ENCODE results near the gene ZFP36L1.

The ZFP36L1 gene

GRCh38 chr14:68785534-68786490 is 7.1 kb downstream of the ZFP36L1 start:
- Mint-ChIP-seq H3K9me3 (no peaks in the 10 kb centered on the region), H3K36me3 (peaks cover 51% of the 10 kb centered on the region), H3K4me3 (peak overlapping the region; percentile 100), H3K27ac (peak overlapping the region; percentile 91), H3K4me1 (peaks cover 79% of the 10 kb centered on the region)
- DNase-seq (ENCODE audit: low spot score in 2 of 2): no peak
- ATAC-seq: peak; percentile 3

GRCh38 chr14:68784978-68785533 is 7.8 kb downstream of the ZFP36L1 start:
- DNase-seq (ENCODE audit: low spot score in 2 of 2): no peak
- ATAC-seq: no peak
- H3K36me3 Mint-ChIP-seq: peaks cover 44% of the 10 kb centered on the region
- peak overlapping the region; percentile 91 for H3K27ac Mint-ChIP-seq
- peaks cover 81% of the 10 kb centered on the region for H3K4me1 Mint-ChIP-seq
- H3K4me3 Mint-ChIP-seq: no peak overlapping the region
- H3K9me3 Mint-ChIP-seq: no peaks in the 10 kb centered on the region

GRCh38 chr14:68784226-68784910 is 8.5 kb downstream of the ZFP36L1 start:
- Mint-ChIP-seq H3K9me3 (no peaks in the 10 kb centered on the region), H3K36me3 (peaks cover 37% of the 10 kb centered on the region), H3K4me3 (no peak overlapping the region), H3K27ac (no peak overlapping the region), H3K4me1 (peaks cover 84% of the 10 kb centered on the region)
- DNase-seq (ENCODE audit: low spot score in 2 of 2): no peak
- no peak for ATAC-seq

DNA sequence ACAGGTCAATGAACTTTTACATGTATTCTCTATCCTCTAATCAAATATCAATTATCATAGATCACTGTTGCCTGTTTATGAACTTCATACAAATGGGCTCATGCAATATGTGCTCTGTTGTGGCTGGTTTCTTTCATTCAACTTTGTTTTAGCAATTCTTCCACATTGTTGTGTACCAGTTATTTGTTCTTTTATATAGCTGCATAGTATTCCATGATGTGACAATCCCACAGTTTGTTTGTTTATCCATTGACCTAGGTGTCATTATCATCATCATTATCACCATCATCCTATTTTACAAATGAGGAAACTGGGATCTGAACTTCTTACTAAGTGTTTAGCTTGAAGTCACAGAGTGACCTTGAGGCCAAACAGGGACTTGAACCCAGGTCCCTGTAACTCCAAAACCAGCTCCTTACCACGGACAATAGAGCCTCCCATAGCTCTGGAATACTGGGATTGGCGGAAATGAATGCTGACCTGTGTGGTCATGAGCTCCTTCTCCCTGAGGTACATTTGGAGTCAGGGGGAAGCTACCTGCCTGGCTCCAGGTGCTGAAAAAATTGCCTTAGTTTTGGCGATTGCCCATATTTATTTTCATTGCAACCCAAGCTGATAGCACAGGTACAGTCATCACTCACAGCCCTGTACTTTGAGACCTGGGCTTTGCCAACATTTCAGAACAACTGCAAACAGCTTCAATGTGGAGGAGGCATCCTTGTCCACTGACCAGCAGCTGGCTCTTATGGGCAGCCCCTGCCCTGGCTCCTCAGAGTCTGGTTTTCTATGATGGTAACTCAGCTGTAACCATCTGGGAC is 9.2 kb downstream of the ZFP36L1 start:
- H3K4me1 Mint-ChIP-seq: peaks cover 84% of the 10 kb centered on the region
- H3K36me3 Mint-ChIP-seq: peaks cover 29% of the 10 kb centered on the region
- no peak for DNase-seq (ENCODE audit: low spot score in 2 of 2)
- no peak overlapping the region for H3K27ac Mint-ChIP-seq
- no peaks in the 10 kb centered on the region for H3K9me3 Mint-ChIP-seq
- no peak for ATAC-seq
- no peak overlapping the region for H3K4me3 Mint-ChIP-seq

DNA sequence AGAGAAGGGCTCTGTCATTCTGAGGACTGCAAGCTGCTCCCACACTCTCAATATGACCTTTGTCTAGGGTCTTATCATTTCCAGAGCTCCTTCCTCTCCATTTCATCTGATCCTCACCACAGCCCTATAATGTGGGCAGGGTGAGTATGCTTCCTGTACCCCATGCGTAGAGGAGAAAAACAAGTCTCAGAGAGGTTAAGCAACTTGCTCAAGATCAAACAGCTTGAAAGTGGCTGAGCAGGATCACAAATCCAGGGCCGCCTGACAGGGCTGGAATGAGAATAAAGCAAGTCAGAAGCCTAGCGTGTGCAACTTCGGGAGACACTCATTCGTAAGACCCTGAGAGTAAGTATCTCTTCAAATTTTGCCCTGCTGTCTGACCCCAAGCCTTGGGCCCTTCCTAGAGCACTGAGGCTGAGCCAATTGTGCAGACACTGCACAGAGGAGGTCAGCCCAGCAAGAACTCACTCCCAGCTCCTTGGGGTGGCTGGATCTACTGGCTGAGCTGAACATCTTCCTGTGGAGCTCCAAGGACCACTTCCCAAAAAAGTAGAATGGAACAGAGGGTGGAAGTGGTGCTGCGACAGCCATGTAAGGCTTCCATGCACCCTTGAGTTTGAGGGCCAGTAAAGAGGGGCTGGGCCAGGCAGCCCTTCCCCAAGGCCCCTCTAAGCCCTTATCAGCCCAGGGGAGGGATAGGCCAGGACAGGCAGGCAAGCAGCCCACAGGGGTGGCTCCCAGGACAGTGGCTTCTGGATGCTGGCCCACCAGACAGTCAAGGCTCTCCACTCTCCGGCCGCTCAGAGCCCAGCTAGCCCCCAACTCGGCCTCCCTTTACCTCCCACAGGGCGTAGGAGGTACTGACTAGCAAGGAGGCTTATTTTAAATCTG is 10.5 kb downstream of the ZFP36L1 start:
- peak; percentile 81 for ATAC-seq
- peak in 1 of 2 donors; percentile 71 for DNase-seq (ENCODE audit: low spot score in 2 of 2)

GRCh38 chr14:68781161-68782021 is 11.5 kb downstream of the ZFP36L1 start:
- H3K9me3 Mint-ChIP-seq: no peaks in the 10 kb centered on the region
- H3K4me1 Mint-ChIP-seq: peaks cover 76% of the 10 kb centered on the region
- DNase-seq (ENCODE audit: low spot score in 2 of 2): peak; percentile 27 to 72

More for the DNA sequence above, 10.5 kb downstream of the ZFP36L1 start:
- H3K27ac Mint-ChIP-seq: peak overlapping the region; percentile 84
- H3K9me3 Mint-ChIP-seq: no peaks in the 10 kb centered on the region
- peaks cover 16% of the 10 kb centered on the region for H3K36me3 Mint-ChIP-seq
- peak overlapping the region; percentile 61 for H3K4me3 Mint-ChIP-seq
- peaks cover 86% of the 10 kb centered on the region for H3K4me1 Mint-ChIP-seq

DNA sequence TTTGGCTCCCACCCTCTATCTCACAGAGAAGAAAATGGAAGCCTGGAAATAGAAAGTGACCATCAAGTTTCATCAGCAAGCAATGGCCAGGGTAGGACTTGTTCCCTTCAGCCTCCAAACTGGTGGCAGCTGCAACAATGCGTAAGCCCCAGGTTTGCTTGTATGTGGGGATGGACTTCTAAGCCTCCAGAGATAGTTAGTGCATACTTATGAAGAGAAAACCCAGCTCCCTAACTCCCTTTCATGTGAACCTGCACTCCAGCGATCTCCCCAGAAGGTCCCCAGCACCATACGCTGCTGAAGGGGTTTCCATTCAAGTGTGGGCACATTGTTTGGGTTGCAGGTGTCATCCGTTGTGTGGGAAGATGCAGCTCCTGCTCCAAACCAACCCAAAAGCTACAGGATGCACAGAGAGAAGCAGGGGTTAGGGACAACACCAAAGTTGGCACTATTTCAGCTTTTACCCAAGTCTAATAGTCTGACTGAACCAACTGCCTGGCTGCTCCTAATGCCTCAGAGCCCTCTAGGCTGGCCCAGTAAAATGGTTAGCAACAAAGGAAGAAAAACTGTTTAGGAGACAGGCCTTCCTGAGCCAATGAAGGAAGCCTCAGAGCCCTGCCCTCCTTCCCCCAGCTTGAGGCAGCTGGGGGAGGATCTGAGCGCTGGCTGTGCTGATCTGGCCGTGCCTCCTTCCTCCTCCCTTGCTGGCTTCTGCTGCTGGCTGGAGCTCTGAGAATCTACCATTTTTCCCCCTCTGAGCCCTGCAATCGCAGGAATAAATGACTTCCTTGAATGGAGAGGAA is 12.3 kb downstream of the ZFP36L1 start:
- Mint-ChIP-seq H3K27ac (peak overlapping the region; percentile 84), H3K4me1 (peaks cover 74% of the 10 kb centered on the region), H3K4me3 (peak overlapping the region; percentile 61), H3K9me3 (peaks cover 3% of the 10 kb centered on the region), H3K36me3 (no peaks in the 10 kb centered on the region)
- DNase-seq (ENCODE audit: low spot score in 2 of 2) (peak in 1 of 2 donors; percentile 58), ATAC-seq (peak; percentile 33)

More at GRCh38 chr14:68781161-68782021, 11.5 kb downstream of the ZFP36L1 start:
- H3K4me3 Mint-ChIP-seq: peak overlapping the region; percentile 61
- H3K27ac Mint-ChIP-seq: peak overlapping the region; percentile 84
- peaks cover 7% of the 10 kb centered on the region for H3K36me3 Mint-ChIP-seq
- peak; percentile 68 for ATAC-seq

GRCh38 chr14:68779761-68780323 is 13.0 kb downstream of the ZFP36L1 start:
- DNase-seq (ENCODE audit: low spot score in 2 of 2): peak in 1 of 2 donors; percentile 64
- no peaks in the 10 kb centered on the region for H3K36me3 Mint-ChIP-seq
- peaks cover 6% of the 10 kb centered on the region for H3K9me3 Mint-ChIP-seq
- peak overlapping the region; percentile 61 for H3K4me3 Mint-ChIP-seq
- H3K4me1 Mint-ChIP-seq: peaks cover 72% of the 10 kb centered on the region
- peak overlapping the region; percentile 84 for H3K27ac Mint-ChIP-seq
- peak; percentile 68 for ATAC-seq

DNA sequence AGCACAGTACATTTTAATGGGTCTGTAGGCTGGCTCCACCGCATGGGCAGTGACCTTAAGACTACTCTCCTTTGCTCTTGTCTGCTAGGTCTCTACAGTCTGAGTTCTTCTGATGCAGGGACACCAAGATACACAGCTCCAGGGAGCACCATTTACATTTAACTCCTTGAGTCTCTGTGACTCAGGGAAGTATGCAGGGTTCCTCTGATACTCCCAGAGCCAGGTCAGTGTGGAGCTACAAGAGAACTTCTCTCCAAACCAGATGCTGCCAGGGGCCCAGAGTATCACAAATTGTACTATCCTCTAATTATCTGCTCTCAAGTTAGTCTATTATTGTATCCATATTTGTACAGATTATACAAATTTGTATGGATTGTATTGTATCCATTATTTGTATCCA is 15.2 kb downstream of the ZFP36L1 start:
- H3K4me3 Mint-ChIP-seq: no peak overlapping the region
- no peak overlapping the region for H3K27ac Mint-ChIP-seq
- peaks cover 7% of the 10 kb centered on the region for H3K9me3 Mint-ChIP-seq
- peaks cover 66% of the 10 kb centered on the region for H3K4me1 Mint-ChIP-seq
- ATAC-seq (no peak), DNase-seq (ENCODE audit: low spot score in 2 of 2) (no peak)
- H3K36me3 Mint-ChIP-seq: no peaks in the 10 kb centered on the region

DNA sequence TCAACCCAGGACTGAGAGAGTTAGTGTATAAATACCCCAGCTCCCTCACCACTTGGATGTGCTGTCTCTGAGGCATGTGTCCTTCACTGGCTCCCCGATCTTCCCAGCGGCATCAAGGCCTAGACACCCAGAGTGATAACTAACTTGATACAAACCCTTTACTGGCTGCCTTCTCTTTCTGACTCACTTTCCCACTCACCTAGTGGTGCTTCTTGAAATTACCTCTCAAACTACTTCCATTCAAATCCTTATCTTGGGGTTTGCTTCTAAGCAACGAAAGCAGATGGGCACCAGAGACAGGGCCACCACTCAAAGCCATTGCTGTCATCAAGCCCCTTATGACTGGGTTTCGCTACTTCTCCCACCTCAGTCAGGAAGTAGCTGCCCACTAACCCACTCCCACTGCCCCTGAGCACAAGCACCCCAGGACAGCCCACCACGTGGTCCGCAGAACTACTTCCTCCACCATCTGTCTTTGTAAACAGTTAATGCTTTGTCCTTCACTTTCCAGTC is 17.2 kb downstream of the ZFP36L1 start:
- ATAC-seq: no peak
- Mint-ChIP-seq H3K4me1 (peaks cover 61% of the 10 kb centered on the region), H3K4me3 (no peak overlapping the region), H3K36me3 (no peaks in the 10 kb centered on the region), H3K27ac (peak overlapping the region; percentile 60), H3K9me3 (peaks cover 7% of the 10 kb centered on the region)
- DNase-seq (ENCODE audit: low spot score in 2 of 2): no peak

DNA sequence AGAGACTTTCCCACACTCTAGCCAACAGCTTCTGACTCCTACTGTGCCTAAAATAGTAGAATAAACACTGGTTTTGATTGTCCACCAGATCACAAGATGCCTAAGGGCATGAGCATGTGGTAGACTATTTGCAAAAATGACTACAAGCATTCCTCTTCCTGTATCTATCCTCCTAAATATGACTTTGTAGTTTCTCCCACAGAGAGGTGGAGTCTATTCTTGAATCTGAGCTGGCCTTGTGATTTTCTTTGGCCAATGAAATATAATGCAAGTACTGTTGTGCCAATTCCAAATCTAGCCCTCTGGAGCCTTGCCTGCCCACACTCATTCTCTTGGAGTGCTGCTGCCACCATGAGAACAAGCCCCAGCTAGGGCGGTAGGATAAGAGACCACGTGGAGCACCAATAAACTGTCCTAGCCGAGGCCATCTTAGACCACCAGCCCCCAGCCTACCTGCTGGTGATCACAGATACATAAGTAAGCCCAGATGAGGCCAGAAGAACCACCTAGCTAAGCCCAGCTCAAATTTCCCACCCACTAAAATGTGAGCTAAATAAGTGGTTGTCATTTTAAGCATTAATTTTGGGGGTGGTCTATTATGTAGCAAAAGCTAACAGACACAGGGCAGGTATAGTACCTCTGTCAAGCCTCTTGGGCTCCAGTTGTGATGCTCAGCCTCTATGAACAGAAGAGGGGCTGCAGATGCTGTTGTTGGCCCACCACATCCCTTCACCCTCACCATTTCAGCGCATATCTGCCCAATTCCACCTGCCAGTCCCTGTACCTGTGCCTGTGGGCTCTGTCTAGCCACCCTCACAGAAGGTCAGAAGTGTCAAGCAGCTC is 17.9 kb downstream of the ZFP36L1 start:
- no peak for DNase-seq (ENCODE audit: low spot score in 2 of 2)
- peak overlapping the region; percentile 60 for H3K27ac Mint-ChIP-seq
- peaks cover 7% of the 10 kb centered on the region for H3K9me3 Mint-ChIP-seq
- no peak overlapping the region for H3K4me3 Mint-ChIP-seq
- no peak for ATAC-seq
- no peaks in the 10 kb centered on the region for H3K36me3 Mint-ChIP-seq
- peaks cover 59% of the 10 kb centered on the region for H3K4me1 Mint-ChIP-seq
